GM06990 (cell line): ENCODE results near the gene NT5DC3.

Experiments used
- DNase-seq: peaks from one replicate; pipeline ENCODE4 v3.0.0-alpha.2; 2011; ENCODE audit not compliant: insufficient read length; ENCODE audit errors: extremely low read depth
- H3K27me3 ChIP-seq: replicated peaks from 2 replicates; pipeline ENCODE4 v1.6.0; 2011; ENCODE audit warnings: low read length; ENCODE audit not compliant: control insufficient read depth, insufficient read depth
- H3K36me3 ChIP-seq: 2 replicates; pipeline ENCODE4 v1.5.1; 2011; ENCODE audit warnings: low read length; ENCODE audit not compliant: control insufficient read depth, insufficient read depth
- H3K4me3 ChIP-seq: replicated peaks from 2 replicates; pipeline ENCODE4 v1.5.1; 2011; ENCODE audit warnings: low read depth, mild to moderate bottlenecking, control low read depth, low read length
- TF ChIP-seq, protein P1 (sequence below): IDR thresholded peaks from 2 replicates; pipeline ENCODE4 v1.5.1; 2011; ENCODE audit warnings: low read length, control low read depth, mild to moderate bottlenecking, inconsistent platforms; ENCODE audit not compliant: insufficient read depth, poor library complexity, severe bottlenecking

NT5DC3 gene

DNA sequence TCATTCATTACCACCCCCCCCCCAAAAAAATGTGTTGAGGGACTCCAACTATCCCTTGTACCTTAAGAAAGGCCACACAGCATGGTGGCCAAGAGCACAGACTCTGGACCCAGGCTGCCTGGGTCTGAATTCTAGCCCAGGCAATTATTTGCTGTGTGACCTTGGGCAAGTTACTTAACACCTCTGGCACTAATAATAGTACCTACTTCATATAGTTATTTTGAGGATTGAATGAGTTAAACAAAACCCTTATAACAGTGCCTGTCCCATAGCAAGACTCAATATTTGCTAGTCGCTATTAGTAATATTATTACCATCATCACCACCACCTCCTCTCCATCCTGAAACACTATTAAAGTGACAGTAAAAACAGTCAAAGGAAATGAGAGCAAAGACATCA, 37.2 kb downstream of the NT5DC3 start:
- H3K27me3 ChIP-seq = no peaks in the 10 kb centered on the region
- TF ChIP-seq, protein P1, sequence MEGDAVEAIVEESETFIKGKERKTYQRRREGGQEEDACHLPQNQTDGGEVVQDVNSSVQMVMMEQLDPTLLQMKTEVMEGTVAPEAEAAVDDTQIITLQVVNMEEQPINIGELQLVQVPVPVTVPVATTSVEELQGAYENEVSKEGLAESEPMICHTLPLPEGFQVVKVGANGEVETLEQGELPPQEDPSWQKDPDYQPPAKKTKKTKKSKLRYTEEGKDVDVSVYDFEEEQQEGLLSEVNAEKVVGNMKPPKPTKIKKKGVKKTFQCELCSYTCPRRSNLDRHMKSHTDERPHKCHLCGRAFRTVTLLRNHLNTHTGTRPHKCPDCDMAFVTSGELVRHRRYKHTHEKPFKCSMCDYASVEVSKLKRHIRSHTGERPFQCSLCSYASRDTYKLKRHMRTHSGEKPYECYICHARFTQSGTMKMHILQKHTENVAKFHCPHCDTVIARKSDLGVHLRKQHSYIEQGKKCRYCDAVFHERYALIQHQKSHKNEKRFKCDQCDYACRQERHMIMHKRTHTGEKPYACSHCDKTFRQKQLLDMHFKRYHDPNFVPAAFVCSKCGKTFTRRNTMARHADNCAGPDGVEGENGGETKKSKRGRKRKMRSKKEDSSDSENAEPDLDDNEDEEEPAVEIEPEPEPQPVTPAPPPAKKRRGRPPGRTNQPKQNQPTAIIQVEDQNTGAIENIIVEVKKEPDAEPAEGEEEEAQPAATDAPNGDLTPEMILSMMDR = no peak
- no peak for DNase-seq
- H3K36me3 ChIP-seq = peaks cover under 1% of the 10 kb centered on the region; the same call in 1 of the 2 replicates
- H3K4me3 ChIP-seq = no peak overlapping the region

DNA sequence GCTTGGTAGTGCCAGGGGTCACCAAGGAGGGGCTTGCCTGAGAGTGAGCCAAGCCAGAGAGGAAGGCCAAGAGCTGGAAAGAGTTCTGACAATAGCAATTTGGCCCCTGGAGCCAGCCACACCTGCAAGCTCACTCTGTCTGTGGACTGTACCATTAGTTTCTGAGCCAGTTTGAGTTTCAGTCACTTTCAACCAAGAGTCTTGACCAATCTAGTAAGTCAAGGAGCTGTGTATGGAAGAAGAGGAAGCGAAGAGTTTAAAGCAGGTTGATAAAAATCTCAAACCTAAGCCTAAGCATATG, 38.5 kb downstream of the NT5DC3 start:
- TF ChIP-seq, protein P1 = no peak

DNA sequence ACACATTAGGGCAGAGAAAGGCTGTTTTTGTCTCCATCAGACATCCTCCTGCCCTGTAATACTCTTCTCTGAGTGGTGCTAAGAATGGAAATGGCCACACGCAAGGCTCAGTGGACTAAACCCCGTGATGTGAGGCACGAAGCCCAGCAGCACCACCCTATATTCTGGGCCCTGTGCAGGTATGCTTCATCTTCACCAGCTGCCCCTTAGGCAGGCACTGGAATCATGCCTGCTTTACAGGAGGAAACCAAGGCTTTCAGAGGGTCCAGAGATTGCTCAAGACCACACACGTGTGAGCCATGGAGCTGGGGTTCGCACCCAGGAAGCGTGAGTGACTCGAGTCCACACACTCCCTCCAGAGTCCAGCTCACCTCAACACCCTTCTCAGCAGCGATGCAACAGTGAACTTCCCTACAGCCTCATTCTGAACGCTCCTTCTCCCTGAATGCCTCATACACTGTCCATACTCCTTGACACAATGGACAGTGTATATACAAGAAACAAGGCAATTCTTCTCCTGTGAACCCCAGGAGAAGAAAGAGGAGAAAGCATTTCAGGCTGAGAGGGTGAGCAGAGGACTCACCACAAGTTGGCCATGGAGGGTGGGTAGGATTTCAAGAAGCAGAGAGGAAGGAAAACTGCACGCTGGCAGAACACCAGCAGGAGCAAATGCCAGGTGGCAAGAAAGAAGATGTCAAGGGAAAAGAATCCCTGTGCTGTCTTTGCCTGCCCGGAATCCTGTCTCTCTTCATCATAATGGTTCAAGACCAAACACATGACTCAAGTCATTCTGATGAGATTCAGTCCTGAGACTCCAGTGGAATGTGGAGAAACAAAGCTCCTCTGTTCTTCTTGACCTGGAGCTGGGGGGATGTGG, 39.1 kb downstream of the NT5DC3 start:
- DNase-seq = no peak
- Histone ChIP-seq H3K4me3 (no peak overlapping the region), H3K36me3 (no peaks in the 10 kb centered on the region), H3K27me3 (no peaks in the 10 kb centered on the region)
- TF ChIP-seq, protein P1 = no peak

More for the DNA sequence above, 38.5 kb downstream of the NT5DC3 start:
- Histone ChIP-seq H3K4me3 (no peak overlapping the region), H3K36me3 (no peaks in the 10 kb centered on the region), H3K27me3 (no peaks in the 10 kb centered on the region)
- no peak for DNase-seq

- DNase-seq = no peak
- Histone ChIP-seq H3K36me3 (no peaks in the 10 kb centered on the region; the same call in 1 of the 2 replicates), H3K27me3 (no peaks in the 10 kb centered on the region), H3K4me3 (no peak overlapping the region)
- TF ChIP-seq, protein P1 = no peak
These were observed 40.9 kb downstream of the NT5DC3 start for GRCh38 chr12:103799857-103800771.

GRCh38 chr12:103799504-103799856, 41.6 kb downstream of the NT5DC3 start:
- no peaks in the 10 kb centered on the region for H3K27me3 ChIP-seq
- H3K4me3 ChIP-seq = no peak overlapping the region
- no peak for DNase-seq
- no peaks in the 10 kb centered on the region; the same call in 1 of the 2 replicates for H3K36me3 ChIP-seq
- TF ChIP-seq, protein P1 = no peak
